NCI-H526 treated with DMSO at 0.1 percent for 48 hours (cell line): Measurements from ENCODE around the gene BABAM2.
"Not testable (repeated sequence)": the region's sequence is repeated elsewhere in the genome, so short reads cannot be mapped to it uniquely, and the experiment has no call there.

ENCODE experiments used
- DNase-seq: peaks from one replicate; lab custom pipeline; 2025; lab: John Stamatoyannopoulos, UW

The BABAM2 gene

DNA sequence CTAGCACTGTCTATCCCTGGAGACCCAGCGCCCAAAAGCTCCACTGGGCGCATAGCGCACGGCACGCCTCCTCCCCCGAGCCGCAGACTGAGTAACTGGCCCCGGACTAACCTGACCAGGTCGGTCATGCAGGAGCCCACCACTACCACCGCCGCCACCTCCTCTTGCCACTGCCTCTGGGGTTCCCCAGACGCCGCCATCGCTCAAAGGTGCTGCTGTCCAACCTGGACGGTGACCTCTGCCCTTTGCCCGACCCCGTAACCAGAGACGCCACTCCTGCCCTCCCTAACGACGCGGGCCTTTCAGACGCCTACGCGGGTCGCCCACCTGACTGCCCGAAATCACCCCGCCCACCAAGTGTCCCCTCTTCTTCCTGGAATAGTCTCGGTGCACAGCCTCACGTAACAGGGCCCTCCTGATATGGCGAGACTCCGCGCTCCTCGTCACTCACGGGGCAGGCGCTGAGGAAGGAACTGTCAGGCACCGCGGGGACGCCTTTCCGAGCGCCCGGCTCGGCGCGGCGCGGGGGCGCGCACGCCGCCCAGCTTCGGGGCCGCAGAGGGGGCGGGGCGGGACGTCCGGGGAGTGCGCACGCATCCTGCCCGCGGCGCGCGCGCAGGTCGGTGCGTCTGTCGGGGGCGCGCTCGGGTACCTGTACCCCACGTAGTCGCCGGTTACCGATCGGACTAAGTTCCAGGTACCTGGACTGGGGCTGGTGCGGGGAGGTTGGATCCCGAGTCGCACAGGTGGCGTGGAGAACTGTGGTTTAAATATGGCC is at the start of gene BABAM2, which contains the start of gene RBKS:
Gene BABAM2 (plus strand): TSS at position 584 of the 778 bp plus-strand sequence. CDS start 3,828 bp downstream, outside the sequence.
Gene RBKS (minus strand): TSS at position 242 of the 778 bp plus-strand sequence. CDS start 42 bp downstream, at position 200.
- DNase-seq: peak; percentile 68

DNA sequence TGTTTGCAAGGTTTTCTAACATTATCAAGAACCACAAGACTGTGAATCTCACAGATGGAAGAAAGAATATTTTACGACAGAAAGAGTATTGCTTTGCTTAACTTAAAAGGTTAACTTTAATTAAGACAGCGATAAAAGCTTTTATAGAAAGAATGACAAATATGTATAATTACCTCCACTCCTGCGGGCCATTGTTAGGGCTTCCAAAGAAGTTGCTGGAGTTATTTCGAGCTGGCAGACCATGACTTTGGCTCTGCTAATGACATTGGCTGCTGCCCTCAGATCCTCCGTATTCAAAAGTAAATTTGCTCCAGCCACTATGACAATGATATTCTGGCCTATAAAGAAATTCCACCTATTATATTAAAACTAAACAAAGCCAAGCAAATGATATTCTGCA is 47.6 kb upstream of the BABAM2 start:
- no peak for DNase-seq

DNA sequence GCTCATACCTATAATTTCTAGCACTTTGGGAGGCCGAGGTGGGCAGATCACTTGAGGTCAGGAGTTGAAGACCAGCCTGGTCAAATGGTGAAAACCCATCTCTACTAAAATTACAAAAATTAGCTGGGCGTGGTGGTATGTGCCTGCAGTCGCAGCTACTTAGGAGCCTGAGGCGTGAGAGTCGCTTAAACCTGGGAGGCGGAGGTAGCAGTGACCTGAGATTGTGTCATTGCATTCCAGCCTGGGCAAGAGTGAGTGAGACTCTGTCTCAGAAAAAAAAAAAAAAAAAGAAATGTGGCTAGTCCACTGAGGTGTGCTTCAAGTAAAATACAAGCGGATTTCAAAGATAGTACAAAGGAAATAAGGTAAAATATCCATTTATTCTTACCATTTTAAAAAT is 46.5 kb upstream of the BABAM2 start:
- no peak for DNase-seq

DNA sequence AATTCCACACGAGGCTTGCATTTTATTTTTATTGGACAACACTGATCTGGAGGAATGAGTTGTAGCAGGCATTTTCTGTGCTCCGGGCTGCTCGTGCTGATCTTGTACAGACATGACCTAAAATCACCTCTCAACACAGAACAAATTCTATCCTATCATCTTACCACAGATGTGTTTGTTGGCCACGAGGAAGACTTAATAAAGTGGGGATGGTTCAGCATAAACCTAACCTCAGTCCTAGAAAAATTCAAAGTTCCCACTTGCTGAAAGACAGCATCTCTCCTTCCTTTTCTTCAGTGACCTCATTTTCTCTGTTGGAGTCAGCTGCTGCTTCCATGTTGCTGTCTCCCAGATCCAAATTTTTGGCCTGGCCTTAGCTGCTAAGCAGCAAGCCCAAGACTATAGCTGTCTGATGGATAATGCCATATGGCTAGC is 45.7 kb upstream of the BABAM2 start:
- no peak for DNase-seq

DNA sequence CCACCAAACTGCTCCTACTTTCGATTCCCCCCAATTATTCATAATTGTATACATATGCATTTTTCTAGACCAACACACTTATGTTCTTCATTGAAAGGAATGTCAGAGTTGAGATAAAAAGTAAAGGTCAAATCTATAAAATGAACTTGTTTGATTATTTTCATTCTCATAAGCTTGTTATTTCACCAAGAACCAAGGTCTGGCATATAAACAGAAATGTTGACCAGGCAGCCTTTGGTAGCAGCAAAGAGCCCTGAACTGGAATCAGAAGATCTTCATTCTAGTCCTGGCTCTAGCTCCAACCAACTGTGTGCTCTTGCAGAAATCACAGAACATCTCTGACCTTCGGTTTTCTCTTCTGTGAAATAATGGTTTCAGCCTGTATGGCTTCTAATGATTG is 43.2 kb upstream of the BABAM2 start:
- DNase-seq: no peak

DNA sequence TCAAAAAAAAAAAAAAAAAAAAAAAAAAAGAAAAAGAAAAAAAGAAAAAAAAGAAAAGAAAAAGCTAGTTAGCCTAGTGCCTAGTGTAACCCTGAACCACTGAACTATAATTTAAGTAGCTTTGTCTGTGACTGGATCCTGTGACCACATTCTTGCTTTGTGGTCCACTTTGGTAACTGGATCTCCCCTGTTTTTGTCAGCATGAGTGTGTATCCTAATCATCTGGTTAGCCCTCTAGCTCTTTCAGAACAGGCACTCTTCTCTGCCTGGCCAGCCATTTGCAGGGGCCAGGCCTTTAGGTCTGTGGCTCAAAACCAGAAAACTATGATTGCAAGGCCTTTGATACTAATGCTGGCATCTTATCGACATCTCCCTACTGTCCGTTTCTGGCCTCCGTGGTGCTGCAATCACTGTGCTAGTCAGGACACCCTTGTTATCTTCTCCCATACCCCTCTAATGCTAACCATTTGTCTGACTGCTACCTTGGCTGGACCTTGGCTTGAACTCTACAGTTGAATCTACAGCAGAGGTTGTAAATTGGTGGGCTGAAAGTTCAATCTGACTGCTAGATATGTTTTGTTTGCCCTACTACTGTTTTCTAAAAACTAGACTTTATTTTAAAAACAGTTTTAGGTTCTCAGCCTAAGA is 40.8 kb upstream of the BABAM2 start:
- DNase-seq: no peak

DNA sequence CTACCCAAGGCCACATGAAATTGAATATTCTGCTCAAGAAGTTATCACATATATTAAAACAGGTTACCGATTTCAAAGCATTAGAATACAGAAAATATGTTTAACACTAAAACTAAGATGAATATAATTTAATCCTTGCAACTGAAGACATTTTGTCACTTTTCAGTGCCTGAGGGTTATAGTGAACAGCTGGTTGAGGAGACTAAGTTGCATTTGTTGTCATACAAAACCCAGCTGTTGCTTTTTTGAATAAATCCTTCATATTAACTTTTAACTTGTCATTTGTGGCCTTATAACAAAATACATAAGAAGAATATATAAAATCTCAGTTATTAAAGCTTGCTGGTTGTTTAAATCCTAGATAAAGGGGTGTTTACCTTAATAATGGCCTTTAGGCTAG is 37.8 kb upstream of the BABAM2 start:
- DNase-seq: no peak

DNA sequence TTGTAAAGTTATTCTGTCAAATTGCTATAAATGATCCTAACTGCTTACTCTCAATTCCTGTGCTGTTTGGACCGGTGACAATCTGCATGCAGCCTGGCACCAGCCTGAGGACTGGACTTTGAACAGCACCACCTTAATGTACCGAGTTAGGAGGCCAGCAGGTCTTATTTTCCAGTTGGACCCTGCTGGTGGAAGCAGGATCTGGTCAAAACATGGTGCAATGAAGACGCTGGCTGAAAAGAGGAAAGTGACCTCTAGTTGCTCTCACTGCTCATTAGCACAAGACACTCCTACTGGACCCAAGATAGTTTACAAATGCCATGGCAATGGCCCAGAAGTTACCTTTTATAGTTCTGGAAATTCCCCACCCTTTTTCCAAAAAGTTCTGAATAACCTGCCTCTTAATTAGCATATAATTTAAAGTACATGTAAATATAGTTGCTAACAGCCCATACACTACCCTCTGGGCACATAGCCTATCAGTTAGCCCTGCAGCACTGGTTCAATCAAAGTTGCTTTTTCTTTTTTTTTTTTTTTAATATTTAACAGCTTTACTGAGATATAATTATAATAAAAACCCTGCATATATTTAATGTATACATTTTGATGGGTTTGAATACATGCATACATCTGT is 36.2 kb upstream of the BABAM2 start:
- no peak for DNase-seq

DNA sequence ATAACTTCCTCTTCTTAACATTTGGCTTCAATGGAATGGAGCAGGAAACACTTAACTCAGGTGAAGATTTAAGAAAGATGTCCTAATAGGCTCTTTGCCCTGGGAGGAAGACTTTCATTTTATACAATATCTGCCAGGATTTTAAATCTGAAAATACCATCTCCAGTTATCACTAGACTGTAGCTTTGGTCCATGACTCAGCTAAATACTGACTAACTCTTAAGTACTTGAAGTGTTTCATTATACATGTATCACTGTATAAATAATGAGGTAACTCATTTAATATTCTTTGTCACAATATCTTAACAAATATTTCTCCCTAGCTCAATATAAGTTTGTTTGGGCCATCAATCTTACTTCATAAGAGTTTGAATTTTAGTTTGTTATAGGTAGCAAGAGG is 35.1 kb upstream of the BABAM2 start:
- no peak for DNase-seq

DNA sequence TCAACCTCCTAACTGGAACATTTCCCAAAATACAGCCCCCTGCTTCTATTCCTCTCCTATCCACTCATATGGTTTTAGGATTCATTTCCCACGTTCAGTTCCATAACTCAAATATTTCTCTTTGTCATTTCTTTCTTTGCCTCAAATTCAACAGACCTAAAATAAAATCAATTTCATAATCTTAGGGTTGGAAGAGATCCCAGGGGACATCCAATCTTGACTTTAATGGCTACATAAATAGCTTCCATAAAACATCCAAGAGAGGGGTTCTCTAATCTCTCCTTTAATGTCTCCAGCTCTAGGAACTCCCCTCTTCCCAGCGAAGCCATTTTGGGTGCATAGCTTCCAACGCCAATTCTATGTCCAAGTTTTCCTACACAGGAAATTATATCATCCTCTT is 34.1 kb upstream of the BABAM2 start:
- DNase-seq: no peak

DNA sequence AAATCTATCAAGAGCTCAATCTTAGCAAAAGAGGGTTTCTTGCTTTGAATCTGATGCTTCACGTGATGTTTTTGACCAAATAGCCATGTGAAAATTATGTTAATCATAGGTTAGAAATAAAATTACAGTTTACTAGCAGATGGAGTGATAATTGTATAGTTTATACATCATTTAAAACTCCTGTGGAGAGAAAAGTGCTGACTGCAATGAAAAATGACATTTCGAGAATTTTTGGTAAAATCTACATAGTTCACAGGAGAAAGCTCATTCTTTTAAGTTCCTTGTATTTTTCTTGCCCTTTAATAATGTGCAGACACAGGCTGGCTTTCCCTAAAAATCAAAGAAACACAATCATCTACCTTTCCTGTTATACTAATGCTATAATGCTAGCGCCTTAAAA is 33.6 kb upstream of the BABAM2 start:
- no peak for DNase-seq

DNA sequence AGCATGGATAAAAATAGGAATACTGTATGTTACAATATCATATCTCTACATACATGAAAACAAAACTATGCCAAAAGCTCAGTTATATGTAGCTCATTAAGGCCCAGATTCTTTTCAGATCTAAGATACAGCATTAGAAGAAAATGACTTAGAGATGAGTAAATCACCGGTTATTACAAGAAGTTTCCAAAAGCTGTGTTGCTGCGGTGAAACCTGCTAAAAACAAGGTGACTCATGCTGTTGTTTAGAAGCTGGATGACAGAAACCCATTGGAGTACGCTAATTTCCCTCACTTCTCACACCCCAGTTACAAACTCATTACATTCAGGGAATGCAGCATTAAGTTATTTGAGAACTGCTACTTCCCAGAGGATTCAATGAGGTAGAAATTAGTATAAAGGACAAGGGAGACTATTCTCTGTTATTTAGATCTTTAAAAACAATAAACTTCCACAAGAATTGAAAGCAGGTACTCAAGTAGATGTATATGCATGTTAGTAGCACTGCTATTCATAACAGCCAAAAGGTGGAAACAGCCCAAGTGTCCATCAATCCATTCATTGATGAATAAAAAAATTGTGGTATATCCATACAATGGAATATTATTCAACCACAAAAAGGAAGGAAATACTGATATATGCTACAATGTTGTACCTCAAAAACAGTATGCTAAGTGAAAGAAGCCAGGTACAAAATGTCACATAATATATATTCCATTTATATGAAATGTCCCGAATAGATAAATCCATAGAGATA is 32.9 kb upstream of the BABAM2 start:
- no peak for DNase-seq

DNA sequence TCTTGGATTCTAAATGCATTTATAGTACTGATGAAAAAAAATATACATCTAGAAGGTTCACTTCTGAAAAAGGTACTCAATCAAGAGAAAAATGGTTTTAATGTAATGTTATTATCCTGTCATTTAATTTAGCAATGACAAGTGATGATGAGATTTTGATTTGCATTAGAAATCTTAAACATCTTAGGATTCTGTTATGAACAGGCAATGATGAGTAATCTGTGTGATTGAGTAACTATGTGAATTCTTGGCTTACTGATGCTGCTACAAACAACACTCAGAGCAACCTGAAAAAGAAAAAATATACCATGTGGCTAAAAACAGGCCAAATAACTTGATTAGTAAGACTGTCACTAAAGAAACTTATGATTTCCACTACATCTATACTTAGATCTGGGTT is 30.4 kb upstream of the BABAM2 start:
- no peak for DNase-seq

DNA sequence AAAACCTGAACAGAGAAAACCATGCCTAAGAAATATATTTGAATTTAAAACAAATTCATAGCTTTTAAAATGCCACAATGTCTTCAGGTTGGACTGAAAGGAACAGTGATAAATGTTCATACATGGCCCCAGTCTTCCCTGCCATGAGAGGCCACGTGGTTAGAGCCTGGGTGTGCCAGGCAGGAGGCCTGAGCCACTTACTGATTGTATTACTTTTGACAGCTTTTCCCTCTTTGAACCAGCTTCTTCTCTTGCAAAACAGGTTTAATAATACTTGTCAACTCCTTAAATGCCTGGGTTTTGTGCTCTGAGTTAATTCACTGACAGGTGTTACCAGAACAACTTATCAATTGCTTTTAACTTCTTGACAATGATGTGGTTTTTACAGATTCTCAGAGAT is 27.4 kb upstream of the BABAM2 start:
- no peak for DNase-seq

DNA sequence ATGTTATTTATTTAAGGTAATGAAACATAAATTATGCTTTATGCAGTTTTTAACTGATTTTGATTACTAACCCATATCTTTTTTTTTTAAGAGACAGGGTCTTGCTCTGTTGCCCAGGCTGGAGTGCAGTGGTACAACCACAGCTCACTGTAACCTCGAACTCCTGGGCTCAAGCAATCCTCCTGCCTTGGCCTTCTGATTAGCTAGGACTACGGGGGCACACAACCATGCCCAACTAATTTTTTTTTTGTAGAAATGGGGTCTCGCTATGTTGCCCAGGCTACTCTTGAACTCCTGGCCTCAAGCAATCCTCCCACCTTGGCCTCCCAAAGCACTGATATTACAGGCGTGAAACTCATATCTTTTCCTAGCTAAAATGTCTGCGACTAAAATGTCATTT is 26.6 kb upstream of the BABAM2 start:
- not testable (repeated sequence) for DNase-seq

DNA sequence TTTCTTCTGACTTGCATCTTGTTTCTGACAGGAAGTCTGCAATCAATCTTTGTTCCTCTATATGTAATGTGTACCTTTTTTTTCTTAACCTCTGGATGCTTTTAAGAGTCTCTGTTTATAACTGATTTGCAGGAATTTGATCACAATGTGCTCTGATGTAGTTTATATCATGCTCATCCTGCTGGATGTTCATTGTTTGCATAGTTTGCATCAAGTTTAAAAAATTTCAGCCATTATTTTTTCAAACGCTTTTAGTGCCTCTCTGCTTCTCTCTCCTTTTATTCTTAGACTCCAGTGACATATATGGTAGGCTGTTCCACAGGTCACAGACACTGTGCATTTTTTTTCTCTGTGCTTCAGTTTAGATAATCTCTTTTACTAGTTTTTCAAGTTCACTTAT is 24.3 kb upstream of the BABAM2 start:
- no peak for DNase-seq

DNA sequence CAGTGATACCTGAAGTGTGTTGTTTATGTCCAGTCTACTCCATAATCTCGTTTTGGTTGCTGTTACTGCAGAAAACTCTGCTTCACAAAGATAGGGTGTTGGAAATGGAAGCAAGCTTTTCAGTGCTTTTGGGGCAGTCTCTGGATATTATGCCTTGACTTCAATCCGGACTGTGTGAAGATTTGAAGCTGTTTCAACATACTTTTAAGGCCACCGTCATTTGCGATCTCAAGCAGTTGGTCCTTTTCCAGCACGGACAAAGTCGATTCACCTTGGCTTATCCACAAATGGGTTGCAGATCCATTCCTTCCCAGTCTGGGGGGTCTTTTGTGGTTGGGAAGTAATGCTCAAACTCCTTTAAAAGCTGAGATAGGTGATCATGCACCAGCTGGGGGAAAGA is 20.8 kb upstream of the BABAM2 start:
- no peak for DNase-seq

DNA sequence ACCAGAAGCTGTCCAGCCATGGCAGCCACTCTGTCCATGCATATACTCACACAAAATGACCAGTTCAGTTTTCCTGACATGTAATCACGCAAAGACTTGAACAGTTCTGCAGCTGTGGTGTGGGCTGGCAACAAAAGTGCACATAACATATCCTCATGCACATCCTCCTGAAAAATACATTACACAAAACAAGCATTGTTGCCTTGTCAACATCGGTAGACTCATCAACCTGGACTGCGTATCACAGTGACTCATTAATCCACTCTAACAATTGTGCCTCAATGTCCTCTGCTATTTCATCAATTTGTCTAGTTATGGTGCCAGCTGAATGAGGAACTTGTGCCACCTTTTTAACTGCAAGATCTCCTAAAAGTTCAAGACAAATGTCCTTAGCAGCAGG is 19.8 kb upstream of the BABAM2 start:
- no peak for DNase-seq

DNA sequence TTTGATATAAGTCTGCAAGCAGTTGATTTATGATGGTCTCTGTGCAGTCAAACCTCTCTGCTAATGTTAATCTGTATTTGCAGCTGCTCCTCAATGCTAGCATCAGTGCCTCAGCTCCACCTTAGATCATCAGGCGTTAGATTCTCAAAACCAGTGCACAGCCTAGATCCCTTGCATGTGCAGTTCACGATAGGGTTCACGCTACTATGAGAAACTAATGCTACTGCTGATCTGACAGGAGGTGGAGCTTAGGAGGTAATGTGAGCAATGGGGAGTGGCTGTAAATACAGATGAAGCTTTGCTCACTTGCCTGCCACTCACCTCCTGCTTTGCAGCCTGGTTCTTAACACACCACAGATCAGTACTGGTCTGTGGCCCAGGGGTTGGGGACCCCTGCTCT is 18.7 kb upstream of the BABAM2 start:
- DNase-seq: no peak

DNA sequence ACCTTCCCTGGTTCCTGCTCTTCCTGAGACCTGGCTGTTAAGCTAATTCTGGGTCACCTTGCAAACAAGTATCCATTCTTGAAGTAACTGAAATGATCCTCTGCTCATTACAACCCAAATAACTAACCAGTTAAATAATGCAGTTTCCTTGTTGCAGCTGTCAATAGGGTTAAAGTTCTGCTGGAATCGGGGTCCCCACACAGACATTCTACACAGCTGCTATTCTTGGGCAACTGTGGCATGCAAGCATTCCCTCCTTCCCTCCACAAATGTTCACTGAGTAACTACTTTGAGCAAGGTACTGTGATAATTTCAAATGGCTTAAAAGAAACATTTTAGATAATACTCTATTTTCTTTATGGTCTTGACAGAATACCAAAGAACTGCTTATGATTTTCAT is 17.4 kb upstream of the BABAM2 start:
- no peak for DNase-seq

DNA sequence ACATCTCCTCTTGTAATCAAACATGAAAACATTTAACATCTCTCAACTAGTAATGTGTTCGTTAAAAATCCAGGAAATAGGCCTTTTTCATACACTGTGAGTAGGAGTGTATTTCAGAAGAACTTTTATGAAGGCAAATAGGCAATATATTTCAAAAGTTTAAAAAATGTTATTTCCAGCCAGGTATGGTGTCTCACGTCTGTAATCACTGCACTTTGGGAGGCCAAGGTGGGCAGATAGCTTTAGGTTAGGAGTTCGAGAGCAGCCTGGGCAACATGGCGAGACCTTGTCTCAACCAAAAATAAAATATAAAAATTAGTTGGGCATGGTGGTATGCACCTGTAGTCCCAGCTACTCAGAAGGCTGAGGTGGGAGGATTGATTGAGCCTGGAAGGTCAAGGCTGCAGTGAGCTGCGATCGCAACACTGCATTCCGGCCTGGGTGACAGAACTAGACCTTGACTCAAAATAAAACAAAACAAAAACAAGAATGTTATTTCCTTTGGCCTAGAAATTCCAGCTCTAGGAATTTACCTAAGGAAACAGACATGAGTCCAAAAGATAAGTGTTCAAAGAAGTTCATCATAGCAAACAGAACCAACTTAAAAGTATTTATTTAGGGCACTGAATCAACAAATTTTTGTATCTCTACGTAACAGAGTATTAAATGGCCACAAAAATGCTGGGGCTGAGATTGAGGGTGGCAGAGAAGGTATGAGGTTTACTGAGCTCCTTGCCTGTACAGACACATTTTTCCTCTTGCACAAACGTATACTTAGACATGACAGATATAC is 15.2 kb upstream of the BABAM2 start:
- no peak for DNase-seq

DNA sequence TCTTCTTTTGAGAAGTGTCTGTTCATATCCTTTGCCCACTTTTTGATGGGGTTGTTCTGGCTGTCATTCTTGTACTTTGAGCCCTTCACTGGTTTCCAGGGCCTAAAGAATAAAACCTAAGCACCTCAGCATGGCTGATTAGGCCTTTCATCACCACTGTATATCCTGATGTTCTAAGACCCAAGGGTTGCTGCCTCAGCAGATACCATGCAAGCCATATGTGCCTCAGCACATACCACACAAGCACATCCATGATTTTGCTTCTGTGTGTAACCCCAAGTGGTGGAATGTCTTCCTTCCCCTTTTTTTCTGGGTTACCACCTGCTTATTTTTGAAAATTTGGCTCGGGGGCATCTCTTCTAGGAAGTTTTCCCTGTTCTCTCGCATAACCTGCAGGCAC is 11.7 kb upstream of the BABAM2 start:
- no peak for DNase-seq
